Neural progenitor cell (in vitro differentiated cells): ENCODE data around the gene ORC4.

Experiments
- CTCF ChIP-seq: fragments of 200-600 bp; sonication (generic); IDR thresholded peaks from 2 replicates; pipeline ENCODE4 v1.5.1; 2017; ENCODE audit warnings: antibody characterized with exemption, mild to moderate bottlenecking
- EZH2 ChIP-seq: fragments of 200-600 bp; sonication (generic); IDR thresholded peaks from 2 replicates; pipeline ENCODE4 v1.6.1; 2017; ENCODE audit warnings: antibody characterized with exemption, mild to moderate bottlenecking, moderate library complexity

- TF ChIP-seq CTCF (no peak), EZH2 (no peak)
Observed at GRCh38 chr2:148031152-148031551, 10.6 kb upstream of the ORC4 start.
